GM19099 (cell line): ENCODE results near the gene FOXD2.

Experiments used
- POLR2A ChIP-seq: IDR thresholded peaks from 3 replicates; pipeline ENCODE4 v1.6.1; 2011; ENCODE audit warnings: low read depth; ENCODE audit not compliant: insufficient read length; ENCODE audit errors: extremely low read depth

Gene FOXD2

GRCh38 chr1:47465605-47466004, 27.8 kb downstream of the FOXD2 start:
- TF ChIP-seq POLR2A, result no peak

GRCh38 chr1:47468709-47469389, 31.0 kb downstream of the FOXD2 start:
- TF ChIP-seq POLR2A, result no peak

- no peak for TF ChIP-seq POLR2A
Measured at GRCh38 chr1:47469390-47469759, 31.5 kb downstream of the FOXD2 start.

GRCh38 chr1:47469910-47470309, 32.1 kb downstream of the FOXD2 start:
- TF ChIP-seq POLR2A, result no peak

GRCh38 chr1:47471163-47471562, 33.3 kb downstream of the FOXD2 start:
- no peak for TF ChIP-seq POLR2A

- TF ChIP-seq POLR2A, result no peak
Measured at GRCh38 chr1:47474278-47475193, 36.7 kb downstream of the FOXD2 start.

GRCh38 chr1:47477595-47478080, 39.8 kb downstream of the FOXD2 start:
- no peak for TF ChIP-seq POLR2A

DNA sequence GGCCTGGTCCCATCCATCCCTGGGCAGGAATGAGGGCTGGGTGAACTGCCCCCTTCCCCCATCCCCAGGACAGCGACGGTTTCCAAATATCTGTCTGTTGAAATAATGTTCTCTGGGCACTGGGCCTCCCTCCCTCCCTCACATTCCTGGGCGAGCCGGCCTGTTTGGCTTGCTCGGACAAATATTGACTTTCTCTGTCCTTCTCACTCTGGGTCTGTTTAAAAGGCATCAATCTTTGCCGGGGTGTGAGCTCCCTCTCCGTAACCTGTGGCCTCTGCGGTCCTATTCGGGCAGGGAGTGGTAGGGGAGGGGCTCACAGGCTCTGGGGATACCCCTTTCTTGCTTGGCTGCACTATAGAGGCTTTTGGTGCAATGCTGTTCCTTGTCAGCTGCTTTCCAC, 40.2 kb downstream of the FOXD2 start:
- no peak for TF ChIP-seq POLR2A

- TF ChIP-seq POLR2A, result no peak
Measured at GRCh38 chr1:47479664-47480063, 41.8 kb downstream of the FOXD2 start.

DNA sequence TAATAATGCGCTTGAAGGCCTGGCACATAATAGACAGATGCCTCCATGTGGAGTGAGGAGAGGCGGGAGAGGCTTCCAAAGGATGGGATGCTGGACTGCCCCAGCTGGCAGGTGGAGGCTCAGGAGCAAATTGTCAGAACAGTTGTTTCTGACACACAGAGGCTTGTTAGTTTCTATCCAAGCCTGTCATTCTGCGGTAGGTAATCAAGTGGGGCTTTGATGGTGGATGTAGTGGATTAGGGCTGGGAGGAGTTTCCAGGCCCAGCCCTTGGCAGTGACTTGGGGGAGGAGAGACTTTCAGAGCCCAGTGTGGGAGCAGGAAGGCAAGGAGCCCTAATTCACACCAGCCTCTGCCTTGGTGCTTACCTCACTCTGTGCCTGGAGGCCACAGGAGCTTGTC, 44.1 kb downstream of the FOXD2 start:
- no peak for TF ChIP-seq POLR2A

GRCh38 chr1:47482786-47483185, 44.9 kb downstream of the FOXD2 start:
- TF ChIP-seq POLR2A, result no peak

GRCh38 chr1:47483651-47484050, 45.8 kb downstream of the FOXD2 start:
- no peak for TF ChIP-seq POLR2A

DNA sequence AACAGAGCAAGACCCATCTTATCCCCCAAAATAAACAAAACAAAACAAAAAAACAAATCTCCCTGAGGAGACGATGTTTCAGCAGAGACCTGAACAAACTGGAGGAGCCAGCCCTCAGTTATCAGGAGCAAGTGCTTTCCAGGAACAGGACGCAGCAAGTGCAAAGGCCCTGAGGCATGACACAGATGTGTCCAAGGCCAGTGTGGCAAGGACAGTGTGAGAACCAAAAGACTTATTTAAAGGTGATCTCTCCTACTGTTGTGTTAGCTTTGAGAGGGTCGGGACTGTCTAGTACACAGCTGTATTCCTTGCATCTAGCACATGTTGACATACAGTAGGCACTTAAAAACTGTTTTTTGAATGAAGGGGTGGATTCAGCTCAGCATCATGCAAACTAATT, 48.0 kb downstream of the FOXD2 start:
- TF ChIP-seq POLR2A, result no peak

- TF ChIP-seq POLR2A, result no peak
Measured at GRCh38 chr1:47487332-47487731, 49.5 kb downstream of the FOXD2 start.

DNA sequence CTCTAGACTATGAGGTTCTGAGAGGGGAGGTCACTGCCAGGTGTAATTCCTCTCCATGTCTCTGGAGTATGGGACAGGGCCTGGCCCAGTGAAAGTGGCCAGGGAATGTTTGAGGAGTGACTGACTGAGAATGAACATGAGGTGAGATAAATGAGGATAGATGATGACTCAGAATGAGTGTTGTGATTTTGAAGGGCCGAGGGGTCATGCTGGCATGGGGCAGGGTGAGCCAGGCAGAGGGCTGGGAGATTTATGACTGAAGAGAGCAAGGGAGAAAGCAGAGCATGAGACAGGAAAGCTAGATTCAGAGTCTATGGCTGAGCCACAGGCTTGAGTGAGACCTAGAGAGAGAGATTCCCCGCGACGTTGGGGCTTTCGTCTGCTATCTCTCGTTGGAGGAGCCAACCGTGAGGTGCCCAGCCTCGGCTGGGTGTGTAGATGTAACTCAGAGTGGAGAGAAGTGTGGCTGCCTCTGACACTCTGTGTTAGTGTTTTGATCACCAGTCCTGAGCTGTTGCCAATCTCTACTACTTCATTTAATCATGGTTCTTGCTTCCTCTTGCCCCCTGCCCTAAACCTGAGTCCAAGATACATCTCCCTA, 50.1 kb downstream of the FOXD2 start:
- TF ChIP-seq POLR2A, result no peak
